ENCODE results near the gene DNAJB4.

DNA sequence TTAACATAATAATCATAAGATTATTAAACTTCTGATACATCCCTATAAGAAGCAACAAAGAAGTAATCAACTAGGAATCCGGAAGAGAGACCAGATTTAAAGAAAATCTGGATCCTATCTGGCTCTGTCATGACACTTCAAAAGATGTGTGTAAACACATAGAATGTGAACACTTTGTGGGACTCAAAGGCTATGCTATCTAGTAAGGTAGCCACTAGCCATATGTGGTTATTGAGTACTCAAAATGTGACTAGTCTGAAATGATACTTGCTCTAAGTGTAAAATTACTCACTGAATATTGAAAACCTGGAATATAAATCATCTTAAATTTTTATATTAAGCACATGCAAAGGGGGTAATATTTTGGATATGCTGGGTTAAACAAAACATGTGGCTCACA is 34.5 kb upstream of the DNAJB4 start:
- no peak for TF ChIP-seq GATA2 (IDR thresholded peaks at IDR 0.05; ENCODE audit: low read depth, low read length)
- no peak for TF ChIP-seq GATA3 (IDR thresholded peaks at IDR 0.05; ENCODE audit: low read depth, low read length)

All from SH-SY5Y (cell line).